Keratinocyte (primary cell): Measurements from ENCODE around the gene NOTCH4. TPM values are rescaled to one million over a fixed set of nuclear protein-coding genes. Genes with fewer than 3 reads are reported as not detected.
"Not testable (repeated sequence)": the region's sequence is repeated elsewhere in the genome, so short reads cannot be mapped to it uniquely, and the experiment has no call there.

Source experiments
- DNase-seq: peaks from one replicate; pipeline ENCODE4 v3.0.0-alpha.2; 2011; ENCODE audit warnings: low read depth, missing footprints, low spot score
- FAIRE-seq: peaks from 2 replicates; lab custom pipeline; 2011; peaks lifted over from hg19 to GRCh38; lab: Jason Lieb, UNC
- H2AFZ ChIP-seq: 2 replicates; pipeline ENCODE4 v1.6.0; 2012; ENCODE audit warnings: low read length, control low read depth, inconsistent platforms; ENCODE audit not compliant: control insufficient read depth
- H3K27ac ChIP-seq: 2 replicates; pipeline ENCODE4 v1.5.1; 2011; ENCODE audit warnings: low read length; ENCODE audit not compliant: control insufficient read depth, insufficient read depth
- H3K27me3 ChIP-seq: 3 replicates; pipeline ENCODE4 v1.6.0; 2011; ENCODE audit warnings: low read length; ENCODE audit not compliant: control insufficient read depth, insufficient read depth; ENCODE audit errors: extremely low read depth
- H3K36me3 ChIP-seq, 2 experiments: 2 replicates in 1 of 2; 3 replicates in 1 of 2; pipeline ENCODE4 v1.5.1; 2011; ENCODE audit warnings: low read length in 2 of 2, mild to moderate bottlenecking in 1 of 2; ENCODE audit not compliant: control insufficient read depth in 2 of 2, insufficient read depth in 2 of 2; ENCODE audit errors: extremely low read depth in 1 of 2
- H3K4me1 ChIP-seq: 3 replicates; pipeline ENCODE4 v1.5.1; 2011; ENCODE audit warnings: low read length; ENCODE audit not compliant: control insufficient read depth, insufficient read depth; ENCODE audit errors: extremely low read depth
- H3K4me2 ChIP-seq: 3 replicates; pipeline ENCODE4 v1.6.0; 2011; ENCODE audit warnings: low read depth, low read length; ENCODE audit not compliant: control insufficient read depth, insufficient read depth; ENCODE audit errors: extremely low read depth
- H3K4me3 ChIP-seq, 3 experiments: fragments of 200-600 bp in 1 of 3; sonication (generic) in 1 of 3; 2 replicates in 2 of 3; 3 replicates in 1 of 3; pipeline ENCODE4 v1.5.1; 2011 to 2016; ENCODE audit warnings: low read length in 3 of 3, mild to moderate bottlenecking in 3 of 3, control low read depth in 2 of 3, inconsistent platforms in 1 of 3, low read depth in 1 of 3, mixed read lengths in 1 of 3, mixed run types in 1 of 3, moderate library complexity in 1 of 3; ENCODE audit not compliant: control insufficient read depth in 2 of 3, insufficient read depth in 2 of 3; ENCODE audit errors: extremely low read depth in 1 of 3
- H3K79me2 ChIP-seq: 2 replicates; pipeline ENCODE4 v1.6.0; 2012; ENCODE audit warnings: low read length; ENCODE audit not compliant: control insufficient read depth, insufficient read depth
- H3K9ac ChIP-seq: 3 replicates; pipeline ENCODE4 v1.6.0; 2011; ENCODE audit warnings: low read length; ENCODE audit not compliant: control insufficient read depth, insufficient read depth; ENCODE audit errors: extremely low read depth
- H3K9me1 ChIP-seq: 3 replicates; pipeline ENCODE4 v1.6.0; 2011; ENCODE audit warnings: low read length; ENCODE audit not compliant: control insufficient read depth, insufficient read depth; ENCODE audit errors: extremely low read depth
- H3K9me3 ChIP-seq: 2 replicates; pipeline ENCODE4 v1.5.1; 2012; ENCODE audit warnings: low read depth, low read length; ENCODE audit not compliant: control insufficient read depth
- H4K20me1 ChIP-seq: 3 replicates; pipeline ENCODE4 v1.6.0; 2011; ENCODE audit warnings: low read length; ENCODE audit not compliant: control insufficient read depth, insufficient read depth; ENCODE audit errors: extremely low read depth
- EZH2 ChIP-seq: IDR thresholded peaks from one replicate; pipeline ENCODE4 v1.6.1; 2012; ENCODE audit warnings: inconsistent platforms, mild to moderate bottlenecking, low read length, moderate library complexity
- dilution Hi-C: fragments of 300-500 bp; cut with MboI; formaldehyde crosslinking; loops from one replicate; pipeline ENCODE4 v1.7.0; 2020; ENCODE audit warnings: low sequenced_read_pairs; ENCODE audit not compliant: extremely low pct_ligation_motif_present
- polyA plus RNA-seq, 5 experiments: library from polyadenylated mRNA; depleted of rRNA in 3 of 5; stranded (reverse) in 3 of 5; stranded (forward) in 1 of 5; unstranded in 1 of 5; fragments of >200 nt; gene quantifications; 1 replicate in 1 of 5; 2 replicates in 3 of 5; 3 replicates in 1 of 5; pipeline versions ENCODE4 v1.2.1 to v1.2.3, GENCODE V29; 2011 to 2012; ENCODE audit warnings: missing spikeins in 2 of 5, low read depth in 1 of 5, low replicate concordance in 1 of 5
- TF ChIP-seq, protein P1 (sequence below), 3 experiments: IDR thresholded peaks in 1 of 3; conservative IDR thresholded peaks in 1 of 3; optimal IDR thresholded peaks in 1 of 3; 2 replicates in 2 of 3; 3 replicates in 1 of 3; pipeline versions ENCODE3 to v1.5.1; 2011; ENCODE audit warnings: low read length in 3 of 3, mild to moderate bottlenecking in 3 of 3, moderate library complexity in 2 of 3, control low read depth in 1 of 3, inconsistent platforms in 1 of 3; ENCODE audit not compliant: insufficient read depth in 2 of 3; ENCODE audit errors: extremely low read depth in 1 of 3

NOTCH4 gene
- polyA plus RNA-seq, 1 donor (not counting 4 experiments of a cell fraction or from before 2014, with no cell fraction given): 0.07 TPM

DNA sequence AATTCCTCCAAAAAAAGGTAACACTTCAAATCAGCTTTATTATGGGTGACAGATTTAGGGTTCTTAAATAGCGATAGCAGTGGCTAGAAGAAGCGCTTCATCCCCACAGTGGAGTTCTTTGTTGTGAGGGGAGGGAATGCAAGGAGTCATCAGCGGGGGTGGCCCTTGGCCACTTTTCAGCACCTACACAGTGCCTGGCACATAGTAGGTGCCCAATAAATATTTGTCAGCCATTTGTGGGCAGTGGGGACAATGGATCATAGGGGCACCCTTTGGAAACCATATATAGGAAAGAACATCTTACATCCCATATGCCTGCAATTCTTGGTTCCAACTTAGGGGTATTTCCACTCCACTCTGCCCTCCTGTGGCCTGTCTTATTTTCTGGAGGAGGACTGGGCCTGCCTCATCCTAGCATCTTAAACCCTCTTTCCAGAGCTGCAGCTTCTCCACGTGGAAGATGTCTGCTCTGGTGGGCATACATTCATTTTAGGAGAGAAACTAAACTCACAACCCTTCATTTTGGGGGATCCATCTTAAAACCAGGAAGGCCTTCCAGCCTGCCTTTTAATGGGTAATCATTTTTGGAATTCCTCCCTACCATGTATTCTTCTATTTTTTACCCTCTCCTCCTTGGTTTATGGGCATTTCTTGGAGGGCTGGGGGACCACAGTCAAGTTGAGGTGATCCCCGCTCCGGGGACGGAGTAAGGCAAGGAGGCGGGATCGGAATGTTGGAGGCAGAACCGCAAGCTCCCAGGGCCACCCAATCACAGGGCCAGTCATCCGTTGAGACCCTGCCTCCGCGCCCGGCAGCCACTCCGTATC lies 28.8 kb downstream of the NOTCH4 start:
- Histone ChIP-seq H3K4me2 (peak overlapping the region; percentile 75), H2AFZ (peak overlapping the region; percentile 14), H3K9me3 (no peaks in the 10 kb centered on the region), H3K4me3 (peak overlapping the region; percentile 28 to 73 (median 55)), H3K9ac (peak overlapping the region; percentile 64), H3K27me3 (no peaks in the 10 kb centered on the region), H3K9me1 (no peaks in the 10 kb centered on the region), H3K27ac (peak overlapping the region; percentile 66), H3K4me1 (peaks cover 30% of the 10 kb centered on the region), H3K36me3 (no peaks in the 10 kb centered on the region), H3K79me2 (no peaks in the 10 kb centered on the region), H4K20me1 (no peaks in the 10 kb centered on the region)
- DNase-seq (no peak), FAIRE-seq (peak; percentile 55)
- TF ChIP-seq EZH2: no peak
- TF ChIP-seq, protein P1, sequence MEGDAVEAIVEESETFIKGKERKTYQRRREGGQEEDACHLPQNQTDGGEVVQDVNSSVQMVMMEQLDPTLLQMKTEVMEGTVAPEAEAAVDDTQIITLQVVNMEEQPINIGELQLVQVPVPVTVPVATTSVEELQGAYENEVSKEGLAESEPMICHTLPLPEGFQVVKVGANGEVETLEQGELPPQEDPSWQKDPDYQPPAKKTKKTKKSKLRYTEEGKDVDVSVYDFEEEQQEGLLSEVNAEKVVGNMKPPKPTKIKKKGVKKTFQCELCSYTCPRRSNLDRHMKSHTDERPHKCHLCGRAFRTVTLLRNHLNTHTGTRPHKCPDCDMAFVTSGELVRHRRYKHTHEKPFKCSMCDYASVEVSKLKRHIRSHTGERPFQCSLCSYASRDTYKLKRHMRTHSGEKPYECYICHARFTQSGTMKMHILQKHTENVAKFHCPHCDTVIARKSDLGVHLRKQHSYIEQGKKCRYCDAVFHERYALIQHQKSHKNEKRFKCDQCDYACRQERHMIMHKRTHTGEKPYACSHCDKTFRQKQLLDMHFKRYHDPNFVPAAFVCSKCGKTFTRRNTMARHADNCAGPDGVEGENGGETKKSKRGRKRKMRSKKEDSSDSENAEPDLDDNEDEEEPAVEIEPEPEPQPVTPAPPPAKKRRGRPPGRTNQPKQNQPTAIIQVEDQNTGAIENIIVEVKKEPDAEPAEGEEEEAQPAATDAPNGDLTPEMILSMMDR (optimal IDR thresholded peaks at IDR 0.05 in 1 of 3, IDR thresholded peaks at IDR 0.05 in 1 of 3, conservative IDR thresholded peaks at IDR 0.05 in 1 of 3; ENCODE audit: extremely low read depth in 1 of 3, insufficient read depth in 2 of 3, low read length in 3 of 3): peak; percentile 54 to 76 (median 63)
- dilution Hi-C loops: no loop called here

- H3K9ac ChIP-seq: no peak overlapping the region
- no peak overlapping the region for H3K4me3 ChIP-seq
- no peak for TF ChIP-seq EZH2
- TF ChIP-seq, protein P1 (optimal IDR thresholded peaks at IDR 0.05 in 1 of 3, IDR thresholded peaks at IDR 0.05 in 1 of 3, conservative IDR thresholded peaks at IDR 0.05 in 1 of 3; ENCODE audit: extremely low read depth in 1 of 3, insufficient read depth in 2 of 3, low read length in 3 of 3): no peak
- H3K79me2 ChIP-seq: peaks cover 2% of the 10 kb centered on the region
- peak overlapping the region; percentile 75 for H3K4me2 ChIP-seq
- H3K27me3 ChIP-seq: no peaks in the 10 kb centered on the region
- H2AFZ ChIP-seq: no peak overlapping the region
- dilution Hi-C loops: no loop called here
- H4K20me1 ChIP-seq: no peaks in the 10 kb centered on the region
- no peaks in the 10 kb centered on the region for H3K9me3 ChIP-seq
- DNase-seq (no peak), FAIRE-seq (no peak)
- H3K27ac ChIP-seq: no peak overlapping the region
- H3K36me3 ChIP-seq: no peaks in the 10 kb centered on the region
- H3K4me1 ChIP-seq: peaks cover 30% of the 10 kb centered on the region
- H3K9me1 ChIP-seq: no peaks in the 10 kb centered on the region
These were observed 29.5 kb downstream of the NOTCH4 start for GRCh38 chr6:32194388-32194787.

DNA sequence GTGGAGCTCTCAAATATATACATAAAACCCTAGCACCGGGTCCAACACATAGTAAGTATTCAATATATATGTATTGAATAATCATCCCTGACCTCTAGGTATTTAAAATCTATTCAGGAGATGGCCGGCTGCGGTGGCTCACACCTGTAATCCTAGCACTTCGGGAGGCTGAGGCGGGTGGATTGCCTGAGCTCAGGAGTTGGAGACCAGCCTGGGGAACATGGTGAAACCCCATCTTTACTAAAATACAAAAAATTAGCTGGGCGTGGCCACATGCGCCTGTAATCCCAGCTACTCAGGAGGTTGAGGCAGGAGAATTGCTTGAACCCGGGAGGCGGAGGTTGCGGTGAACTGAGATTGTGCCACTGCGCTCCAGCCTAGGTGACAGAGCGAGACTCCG lies 30.8 kb downstream of the NOTCH4 start:
- dilution Hi-C loops, H3K27me3 ChIP-seq, DNase-seq, H3K9me1 ChIP-seq, FAIRE-seq, H3K4me3 ChIP-seq, H3K9me3 ChIP-seq, H3K36me3 ChIP-seq, H4K20me1 ChIP-seq, H3K27ac ChIP-seq: not testable (repeated sequence)
- Histone ChIP-seq H3K4me2 (peak overlapping the region; percentile 71), H2AFZ (peak overlapping the region; percentile 83), H3K79me2 (peaks cover 10% of the 10 kb centered on the region), H3K4me1 (peaks cover 33% of the 10 kb centered on the region), H3K9ac (peak overlapping the region; percentile 33)
